Kidney tubule cell (primary cell): ENCODE data around the gene PARVB.

Experiments
- DNase-seq: peaks from one replicate; pipeline ENCODE4 v3.0.0-alpha.2; 2018; ENCODE audit warnings: low spot score

PARVB gene

DNA sequence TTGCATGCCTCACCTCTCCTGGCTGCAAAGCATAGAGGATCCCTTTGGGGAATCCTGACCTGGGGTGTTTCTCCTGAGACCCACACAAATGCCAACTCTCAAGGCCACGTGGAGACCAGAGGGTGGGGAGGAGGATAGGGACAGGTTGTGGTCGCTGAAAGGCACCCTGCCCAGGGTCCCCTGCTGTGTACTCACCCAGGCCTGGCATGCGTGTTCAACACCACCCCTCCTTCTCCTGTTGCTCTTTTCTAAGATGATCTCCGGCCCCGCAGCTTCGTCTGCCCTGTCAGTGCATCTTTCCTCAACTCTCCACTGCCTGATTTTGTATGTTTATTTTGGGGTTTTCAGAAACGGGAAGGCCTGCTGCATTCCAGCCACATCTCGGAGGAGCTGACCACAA is 112.0 kb downstream of the PARVB start:
- no peak for DNase-seq

DNA sequence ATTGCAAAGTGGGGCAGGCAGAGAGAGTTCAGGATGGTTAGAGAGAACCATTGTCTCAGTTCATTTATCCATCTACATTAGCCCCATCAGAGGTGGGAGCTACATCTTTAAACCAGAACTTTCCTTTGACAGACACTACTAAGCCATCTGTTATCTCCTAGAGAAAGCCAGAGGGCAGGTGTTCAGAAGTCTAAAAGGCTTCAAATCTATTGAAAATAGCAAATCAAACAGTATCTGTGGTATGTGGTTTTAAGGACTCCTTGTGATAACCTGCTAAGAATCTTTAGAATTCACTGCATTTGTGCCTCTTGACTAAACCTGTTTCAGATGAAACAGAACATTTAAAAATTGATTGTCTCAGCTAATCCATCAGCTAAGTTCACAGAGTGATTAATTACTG is 112.7 kb downstream of the PARVB start:
- no peak for DNase-seq

DNA sequence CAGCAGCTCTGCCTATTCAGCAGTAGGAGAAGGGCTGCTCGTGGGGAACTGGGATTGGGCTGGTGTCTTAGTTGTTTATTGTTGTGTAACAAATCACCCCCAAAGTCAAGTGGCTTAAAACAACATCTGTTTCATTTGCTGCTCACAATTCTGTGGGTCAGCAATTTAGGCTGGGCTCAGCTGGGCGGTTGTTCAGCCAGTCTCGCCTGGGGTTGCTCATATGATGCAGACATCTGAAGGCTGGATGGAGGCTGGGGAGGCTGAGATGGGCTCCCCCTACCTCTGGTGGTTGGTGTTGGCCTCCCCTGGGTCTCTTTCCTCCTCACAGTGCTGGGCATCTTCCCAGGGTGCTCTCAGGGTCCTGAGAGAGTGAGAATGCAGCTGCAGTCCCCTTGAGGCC is 113.3 kb downstream of the PARVB start:
- no peak for DNase-seq

DNA sequence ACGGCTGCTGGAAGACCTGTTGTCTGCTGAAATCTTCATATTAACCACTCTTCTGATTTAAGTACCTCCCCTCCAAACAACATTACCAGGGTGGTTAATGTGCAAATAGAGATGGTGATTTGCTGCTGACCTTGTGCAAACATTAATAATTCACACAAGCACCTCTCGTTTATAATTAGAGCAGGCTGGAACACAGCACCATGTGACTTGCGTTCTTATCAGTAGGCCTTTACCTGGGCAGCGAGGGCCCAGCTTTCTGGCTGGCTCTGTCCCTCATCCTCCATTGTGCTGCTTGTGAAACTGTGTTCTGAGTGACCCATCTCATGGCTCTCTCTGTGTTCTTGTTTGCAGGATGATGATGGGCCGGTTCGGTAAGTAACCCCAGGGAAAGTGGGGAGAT is 115.7 kb downstream of the PARVB start:
- no peak for DNase-seq

DNA sequence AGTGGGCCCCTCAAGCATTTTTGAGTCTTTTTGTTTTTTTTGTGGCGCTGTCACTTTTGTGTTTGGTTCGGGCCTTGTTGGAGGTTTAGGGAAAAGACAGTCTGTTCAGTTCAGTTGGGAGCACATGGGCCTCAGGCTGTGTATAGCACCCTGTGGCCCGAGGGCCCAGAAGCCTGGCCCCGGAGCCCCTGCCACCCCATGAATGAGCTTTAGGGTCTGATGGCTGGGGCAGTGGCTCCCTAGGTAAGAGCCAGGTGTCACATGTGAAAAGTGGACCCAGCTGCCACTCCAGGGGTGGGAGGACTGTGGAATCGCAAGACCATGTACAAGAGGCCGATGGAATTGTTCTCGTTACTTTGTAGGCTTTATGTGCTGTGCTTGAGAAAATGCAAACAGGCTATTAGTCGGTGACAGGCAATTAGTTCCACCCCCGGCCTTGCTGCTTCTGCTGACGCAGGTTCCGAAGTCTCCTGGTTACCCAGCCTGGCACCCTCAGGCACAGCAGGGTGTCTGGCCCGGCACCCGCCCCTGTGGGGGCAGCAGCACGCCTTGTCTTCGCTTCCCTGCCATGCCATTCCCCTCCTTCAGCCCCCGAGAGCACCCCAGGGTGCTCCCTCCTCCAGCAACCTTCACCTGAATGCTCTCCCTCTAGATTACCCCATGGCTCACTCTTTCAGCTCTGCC is 118.5 kb downstream of the PARVB start:
- no peak for DNase-seq

DNA sequence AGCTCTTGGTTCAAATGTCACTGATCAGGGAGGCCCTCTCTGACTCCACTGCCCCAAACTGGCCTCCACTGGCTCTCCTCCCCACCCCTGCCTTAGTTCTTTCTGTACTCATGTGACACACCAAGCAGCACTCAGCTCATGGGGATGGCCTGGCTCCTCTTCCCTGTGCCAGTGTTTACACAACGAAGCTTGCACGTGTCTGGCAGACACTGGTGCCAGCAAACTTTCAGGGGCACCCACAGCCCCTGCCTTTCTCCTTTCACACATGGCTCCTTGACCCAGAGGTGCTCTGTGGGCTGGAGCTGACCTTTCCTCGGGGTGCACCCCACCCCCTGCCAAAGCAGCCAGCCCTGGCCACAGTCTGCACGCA is 119.0 kb downstream of the PARVB start:
- no peak for DNase-seq

DNA sequence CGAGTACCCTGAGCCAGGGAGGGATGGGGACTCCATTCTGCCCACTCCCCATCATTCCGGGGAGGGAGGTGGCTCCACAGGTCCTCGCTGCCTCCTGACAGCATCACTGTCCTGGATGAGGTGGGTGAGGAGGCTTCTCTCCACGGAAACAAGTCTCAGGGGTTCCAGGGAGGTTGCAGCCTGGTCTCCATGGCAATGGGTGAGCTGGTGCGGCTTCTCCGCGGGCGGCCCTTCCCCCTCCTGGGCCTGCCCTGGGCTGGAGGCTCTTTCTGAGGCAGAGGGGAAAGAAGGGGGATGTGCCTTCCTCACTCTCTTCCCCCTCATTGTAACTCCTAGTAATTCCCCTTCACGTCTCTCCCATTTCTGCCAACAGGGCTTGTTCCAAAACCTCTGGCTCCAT is 119.5 kb downstream of the PARVB start:
- no peak for DNase-seq

DNA sequence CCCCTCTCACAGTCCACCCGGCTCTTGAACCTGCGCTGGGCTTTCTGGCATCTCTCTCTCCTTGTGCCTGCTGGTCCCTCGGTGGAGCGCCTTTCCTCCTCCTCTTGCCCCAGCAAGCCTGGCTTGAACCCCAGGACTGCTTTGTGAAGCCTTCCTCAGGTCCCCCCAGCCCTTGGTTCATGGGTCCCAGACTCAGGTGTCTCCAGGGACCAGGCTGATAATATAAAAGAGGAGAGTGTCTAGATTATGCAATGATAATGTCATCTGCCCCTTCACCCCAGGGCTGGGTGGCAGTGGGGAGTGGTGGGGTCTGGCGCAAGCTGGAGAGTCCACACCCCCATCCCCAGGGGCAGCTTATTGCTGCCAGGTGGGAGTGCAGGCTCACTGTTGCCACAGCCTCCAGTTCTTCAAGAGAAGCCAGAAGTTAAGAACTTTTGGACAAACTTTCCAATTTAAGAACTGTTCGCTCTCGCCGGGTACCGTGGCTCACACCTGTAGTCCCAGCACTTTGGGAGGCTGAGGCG is 120.0 kb downstream of the PARVB start:
- no peak for DNase-seq

DNA sequence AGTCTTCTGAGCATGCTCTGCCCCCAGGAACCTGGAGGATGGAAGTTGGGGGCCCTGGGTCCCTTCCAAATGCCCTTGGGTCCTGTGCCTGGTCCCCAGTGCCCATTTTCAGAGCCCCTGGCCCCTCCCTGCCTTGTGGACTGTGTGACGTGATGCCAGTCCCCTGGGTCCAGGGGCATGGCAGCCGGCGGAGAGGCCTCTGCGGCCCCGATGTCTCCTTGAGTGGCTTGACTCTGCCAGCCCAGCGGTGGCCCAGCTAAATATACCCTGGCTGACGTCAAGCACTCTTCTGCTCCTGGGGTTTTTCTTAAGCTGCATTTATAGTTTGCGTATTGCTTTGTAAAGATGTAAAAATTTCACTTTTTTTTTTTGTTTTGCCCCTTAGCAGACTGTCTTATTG is 121.4 kb downstream of the PARVB start:
- no peak for DNase-seq

DNA sequence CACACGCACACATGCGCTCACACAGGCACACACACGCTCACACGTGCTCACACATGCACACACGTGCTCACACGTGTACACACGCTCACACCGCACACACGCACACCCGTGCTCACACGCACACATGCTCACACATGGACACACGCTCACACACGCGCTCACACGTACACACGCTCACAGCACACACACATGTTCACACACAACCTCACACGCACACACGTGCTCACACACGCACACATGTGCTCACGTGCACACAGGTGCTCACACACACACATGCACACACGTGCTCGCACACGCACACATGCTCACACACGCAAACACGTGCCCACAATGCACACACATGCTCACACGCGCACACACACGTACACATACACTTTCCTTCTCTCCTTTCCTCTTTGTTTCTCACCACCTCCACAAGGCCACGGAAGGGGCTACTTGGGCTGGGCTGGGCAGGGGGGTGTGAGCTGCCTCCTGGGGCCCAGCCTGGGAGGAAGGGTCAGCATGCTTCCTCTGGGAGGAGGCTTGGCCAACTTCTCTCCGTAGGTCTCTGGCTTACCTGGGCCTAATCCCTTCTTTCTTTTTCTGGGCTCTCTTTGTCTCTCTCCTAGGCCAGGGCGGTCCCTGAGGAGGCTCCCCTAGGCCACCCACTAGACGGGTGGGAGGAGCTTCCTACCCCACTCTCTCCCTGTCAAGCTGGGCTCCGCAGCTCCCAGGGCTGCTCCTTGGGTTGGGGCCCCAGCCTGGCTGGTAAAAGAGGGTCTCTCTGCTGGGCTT is 122.2 kb downstream of the PARVB start:
- no peak for DNase-seq

DNA sequence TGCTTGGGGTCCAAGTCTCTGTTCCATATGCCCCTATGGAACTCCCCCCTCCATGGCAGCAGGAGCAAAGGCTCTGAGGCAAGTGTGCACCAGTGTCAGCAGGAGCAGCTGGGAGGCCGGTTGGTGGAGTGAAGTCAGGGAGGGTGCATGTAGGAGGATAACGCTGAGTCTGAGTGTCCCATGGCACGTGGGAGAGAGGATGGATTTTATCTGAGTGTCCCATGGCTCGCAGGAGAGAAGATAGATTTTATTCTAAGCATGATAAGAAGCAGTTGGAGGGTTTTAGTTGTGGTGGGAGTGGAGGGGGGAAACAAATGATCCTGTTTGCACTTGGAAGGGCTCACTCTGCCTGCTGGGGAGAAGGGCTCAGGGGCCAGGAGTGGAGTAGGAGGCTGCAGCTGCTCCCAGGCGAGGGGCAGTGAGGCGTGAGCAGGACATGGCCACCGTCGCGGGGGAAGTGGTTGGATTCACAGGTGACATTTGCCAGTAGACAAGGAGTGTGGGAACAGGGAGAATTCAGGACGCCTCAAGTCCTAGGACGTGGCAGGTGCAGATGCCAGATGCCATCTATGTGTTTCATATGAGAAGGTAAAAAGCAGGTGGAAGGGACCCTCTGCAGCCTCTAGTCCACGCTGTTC is 123.0 kb downstream of the PARVB start:
- no peak for DNase-seq

DNA sequence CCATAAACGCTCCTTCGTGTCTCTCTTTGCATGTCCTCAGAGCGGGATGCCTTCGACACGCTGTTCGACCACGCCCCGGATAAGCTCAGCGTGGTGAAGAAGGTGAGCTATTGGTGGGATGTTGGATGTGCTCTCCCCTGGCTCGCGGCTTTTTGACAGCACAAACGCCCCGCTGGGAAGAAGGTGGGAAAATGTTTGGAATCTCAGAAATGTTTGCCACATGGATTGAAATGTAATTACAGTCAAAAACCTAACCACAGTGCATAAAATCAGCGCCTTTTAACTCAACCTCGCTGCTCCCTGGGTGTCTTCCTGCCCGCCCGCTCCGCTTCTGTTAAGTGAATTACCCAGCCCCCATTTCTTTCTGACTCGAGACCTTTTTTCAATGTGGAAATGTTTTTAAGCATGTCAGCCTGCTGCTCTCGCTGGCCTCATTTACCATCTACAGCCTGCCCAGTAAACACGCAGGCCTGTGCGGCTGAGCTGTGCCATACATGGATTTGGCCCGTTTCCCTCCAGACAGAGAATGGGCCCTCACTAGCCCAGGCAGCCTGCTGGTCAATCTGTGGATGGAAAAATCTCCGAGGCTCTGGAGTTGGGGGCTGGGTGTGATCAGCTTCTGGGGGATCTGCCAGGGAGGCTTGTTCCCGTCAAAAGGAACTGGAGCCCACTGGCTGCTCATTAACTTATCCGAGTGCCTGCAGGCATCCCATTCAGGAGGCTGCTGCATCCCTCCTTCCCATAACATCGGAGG is 123.9 kb downstream of the PARVB start:
- DNase-seq = peak; percentile 15

DNA sequence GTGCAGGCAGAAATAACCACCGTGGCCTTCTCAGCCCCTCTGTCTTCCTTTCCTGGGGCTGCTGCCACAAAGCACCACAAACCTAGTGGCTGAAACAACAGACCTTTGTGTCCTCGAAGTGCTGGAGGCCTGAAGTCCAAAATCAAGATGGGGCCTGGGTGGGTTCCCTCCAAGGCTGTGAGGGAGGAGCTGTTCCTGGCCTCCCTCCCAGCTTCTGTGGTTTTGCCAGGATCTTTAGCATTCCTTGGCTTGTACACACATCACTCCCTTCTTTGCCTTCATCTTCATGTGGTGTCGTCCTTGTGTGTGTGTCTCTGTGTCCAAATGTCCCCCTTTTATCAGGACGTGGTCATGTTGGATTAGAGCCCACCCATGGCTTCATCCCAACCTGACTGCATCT is 127.6 kb downstream of the PARVB start:
- peak; percentile 6 for DNase-seq

DNA sequence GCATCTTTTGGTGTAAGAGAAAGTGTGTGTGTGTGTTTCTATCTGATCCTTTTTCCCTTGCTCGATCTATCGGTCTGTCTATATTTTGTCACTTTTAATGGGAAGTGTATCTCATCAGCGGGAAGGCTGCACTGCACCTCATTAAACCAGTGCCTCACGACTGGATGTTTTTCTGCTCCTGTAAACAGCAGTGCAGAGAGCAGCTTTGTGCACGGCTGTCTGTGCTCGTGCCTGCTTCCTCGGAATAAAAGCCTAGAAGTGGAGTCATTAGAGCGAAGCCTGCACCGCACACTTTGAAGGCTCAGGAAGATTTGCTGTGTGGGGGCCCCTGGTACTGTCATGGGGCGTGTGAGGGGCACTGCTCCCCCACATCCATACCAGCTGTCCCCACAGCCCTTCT is 129.6 kb downstream of the PARVB start:
- no peak for DNase-seq

DNA sequence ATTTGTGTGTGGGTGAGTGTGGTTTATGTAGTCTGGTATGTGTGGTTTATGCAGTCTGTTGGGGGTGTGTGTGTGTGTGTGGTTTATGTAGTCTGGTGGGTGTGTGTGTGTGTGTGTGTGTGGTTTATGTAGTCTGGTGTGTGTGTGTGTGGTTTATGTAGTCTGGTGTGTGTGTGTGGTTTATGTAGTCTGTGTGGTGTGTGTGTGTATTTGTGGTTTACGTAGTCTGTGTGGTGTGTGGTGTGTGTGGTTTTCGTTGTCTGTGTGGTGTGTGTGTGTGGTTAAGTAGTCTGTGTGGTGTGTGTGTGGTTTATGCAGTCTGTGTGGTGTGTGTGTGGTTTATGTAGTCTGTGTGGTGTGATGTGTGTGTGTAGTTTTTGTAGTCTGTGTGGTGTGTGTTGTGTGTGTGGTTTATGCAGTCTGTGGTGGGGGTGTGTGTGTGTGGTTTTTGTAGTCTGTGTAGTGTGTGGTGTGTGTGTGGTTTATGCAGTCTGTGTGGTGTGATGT is 130.4 kb downstream of the PARVB start:
- peak; percentile 71 for DNase-seq

DNA sequence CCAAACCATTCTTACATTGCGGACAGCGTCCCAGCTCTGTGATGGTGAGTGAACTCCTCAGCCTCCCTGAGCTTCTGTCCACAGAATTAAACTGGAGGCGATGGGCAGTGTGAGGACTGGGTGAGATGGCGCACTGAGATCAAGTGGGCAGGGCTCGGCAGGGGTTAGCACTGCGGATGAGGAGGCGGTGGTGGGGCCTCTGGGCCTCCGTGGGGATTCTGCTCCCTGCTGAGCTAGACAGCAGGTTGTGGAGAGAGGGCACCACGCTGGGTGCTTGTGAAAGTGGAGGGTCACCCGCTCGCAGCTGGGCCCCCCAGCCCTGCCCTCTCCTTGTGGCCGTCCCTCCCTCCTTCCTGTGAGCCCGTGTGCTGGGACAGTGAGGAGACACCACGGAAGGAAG is 131.0 kb downstream of the PARVB start:
- no peak for DNase-seq

DNA sequence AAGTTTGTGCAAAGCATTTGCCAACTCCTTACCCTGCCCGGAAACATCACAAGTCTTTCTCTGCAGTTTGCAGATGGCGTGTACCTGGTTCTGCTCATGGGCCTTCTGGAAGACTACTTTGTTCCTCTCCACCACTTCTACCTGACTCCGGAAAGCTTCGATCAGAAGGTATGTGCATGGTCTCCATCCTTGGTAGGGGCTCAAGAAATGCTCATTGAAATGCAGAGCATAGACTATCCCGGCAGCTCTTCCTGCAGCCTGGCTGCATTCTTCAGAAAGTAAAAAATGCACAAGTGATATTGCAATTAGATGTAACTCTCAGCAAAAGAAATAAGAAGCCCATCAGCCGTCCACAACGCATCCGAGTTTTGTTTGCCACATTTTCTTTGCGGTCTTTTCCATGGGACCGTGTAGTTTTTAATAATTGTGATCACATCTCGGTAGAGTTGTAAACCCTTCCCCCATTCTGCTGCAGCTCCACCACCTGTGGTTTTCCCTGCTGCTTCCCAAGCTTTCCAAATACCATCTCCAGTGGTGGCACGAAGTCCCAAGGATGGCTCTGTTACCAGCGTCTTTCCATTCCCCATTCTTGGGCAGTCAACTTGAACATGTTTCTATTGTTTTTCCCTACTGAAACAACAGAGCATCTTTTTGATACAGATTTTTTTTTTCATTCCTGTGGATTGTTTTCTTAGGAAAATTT is 134.0 kb downstream of the PARVB start:
- DNase-seq = no peak

DNA sequence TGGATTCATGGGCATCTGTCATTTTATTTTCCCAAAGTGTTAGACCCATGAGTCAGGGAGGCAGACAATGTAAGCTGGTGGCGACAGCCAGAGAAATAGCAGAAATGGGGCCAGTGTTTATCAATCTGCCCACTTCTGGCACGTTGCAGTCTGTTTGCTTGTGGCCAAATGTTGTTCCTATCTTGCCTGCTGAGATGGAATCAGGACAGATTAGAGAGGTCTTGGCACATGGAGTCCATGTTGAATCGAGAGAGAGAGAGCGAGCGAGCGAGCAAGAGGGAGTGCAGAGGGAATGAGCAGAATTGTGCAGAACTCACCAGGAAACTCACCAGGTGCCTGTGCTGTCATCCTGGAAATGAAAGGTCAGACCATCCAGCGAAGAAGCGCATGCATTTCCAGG is 134.7 kb downstream of the PARVB start:
- DNase-seq = no peak

DNA sequence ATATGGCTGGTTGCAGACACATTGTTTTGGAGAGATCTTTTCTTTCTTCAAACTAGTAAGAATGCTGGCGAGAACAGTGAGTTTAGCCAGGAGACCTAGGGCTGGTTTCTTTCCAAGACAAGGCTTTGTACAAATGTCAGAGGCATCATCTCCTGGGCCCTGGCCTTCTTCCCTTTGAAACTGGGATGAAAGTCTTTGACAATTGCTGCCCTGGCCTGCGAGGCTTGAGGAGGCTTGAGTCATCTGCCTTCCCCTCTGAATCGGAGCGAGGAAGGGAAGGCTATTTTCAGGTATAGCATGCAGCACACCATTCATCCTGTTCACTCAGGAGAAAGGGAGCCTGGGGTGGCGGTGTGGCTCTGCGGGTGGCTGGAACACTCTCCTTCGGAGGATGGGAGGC is 135.1 kb downstream of the PARVB start:
- no peak for DNase-seq

DNA sequence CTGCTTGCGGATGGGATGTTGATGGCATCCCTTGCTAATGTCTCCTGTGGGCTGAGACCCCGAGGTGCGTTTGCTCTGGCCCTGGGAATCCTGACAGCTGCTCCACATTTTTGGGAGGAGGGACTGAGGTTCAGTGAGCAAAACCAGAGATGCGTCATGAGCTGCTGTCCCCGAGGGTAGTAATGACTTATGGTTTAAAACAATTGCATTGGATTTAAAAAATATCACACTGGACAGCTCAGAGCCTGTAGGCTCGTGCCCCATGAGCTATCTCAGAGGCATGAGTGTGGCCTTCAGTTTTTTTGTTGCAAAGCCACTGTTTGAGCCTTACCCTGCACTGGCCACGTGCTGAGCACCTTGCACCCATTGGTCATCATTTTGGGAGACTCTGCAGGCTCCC is 135.7 kb downstream of the PARVB start:
- no peak for DNase-seq

DNA sequence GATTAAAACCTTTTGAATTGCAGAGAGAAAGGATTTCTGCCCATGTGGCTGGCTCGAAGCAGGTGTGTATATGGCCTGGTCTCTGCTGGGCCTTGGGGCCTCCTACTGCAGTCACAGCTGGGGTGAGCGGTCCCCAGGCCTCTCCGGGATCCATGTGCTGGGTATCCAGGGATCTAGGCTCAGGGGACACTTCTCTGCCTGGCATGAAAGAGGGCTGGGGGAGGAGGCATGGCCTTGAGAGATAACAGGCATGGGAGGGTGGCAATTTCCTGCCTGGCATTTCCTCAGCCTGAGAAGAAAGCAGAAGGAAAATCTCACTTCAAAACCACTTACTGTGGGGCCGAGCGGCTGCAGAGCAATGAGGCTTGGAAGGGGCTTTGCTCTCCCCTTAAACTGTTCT is 136.3 kb downstream of the PARVB start:
- no peak for DNase-seq

DNA sequence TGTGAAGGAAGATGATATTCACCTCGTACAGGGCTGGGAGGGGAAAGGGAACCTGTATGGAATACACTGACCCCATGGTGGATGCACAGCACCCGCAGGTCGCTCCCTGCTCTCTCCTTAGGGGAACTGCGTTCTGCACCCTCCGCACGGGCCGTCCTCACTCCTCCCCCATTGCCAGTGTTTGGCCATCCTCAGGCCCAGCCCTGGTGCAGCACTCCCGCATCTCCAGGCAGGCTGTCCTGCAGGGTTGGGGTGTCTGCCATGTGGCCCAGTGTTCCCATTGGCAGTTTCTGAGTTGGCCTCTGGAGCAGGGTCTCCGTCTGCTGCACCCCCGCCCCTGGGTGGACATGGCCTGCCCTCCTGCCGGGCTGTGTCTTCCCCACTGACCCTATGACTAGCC is 137.6 kb downstream of the PARVB start:
- DNase-seq = no peak
